ENCODE results near the gene PRDM15.

The PRDM15 gene

DNA sequence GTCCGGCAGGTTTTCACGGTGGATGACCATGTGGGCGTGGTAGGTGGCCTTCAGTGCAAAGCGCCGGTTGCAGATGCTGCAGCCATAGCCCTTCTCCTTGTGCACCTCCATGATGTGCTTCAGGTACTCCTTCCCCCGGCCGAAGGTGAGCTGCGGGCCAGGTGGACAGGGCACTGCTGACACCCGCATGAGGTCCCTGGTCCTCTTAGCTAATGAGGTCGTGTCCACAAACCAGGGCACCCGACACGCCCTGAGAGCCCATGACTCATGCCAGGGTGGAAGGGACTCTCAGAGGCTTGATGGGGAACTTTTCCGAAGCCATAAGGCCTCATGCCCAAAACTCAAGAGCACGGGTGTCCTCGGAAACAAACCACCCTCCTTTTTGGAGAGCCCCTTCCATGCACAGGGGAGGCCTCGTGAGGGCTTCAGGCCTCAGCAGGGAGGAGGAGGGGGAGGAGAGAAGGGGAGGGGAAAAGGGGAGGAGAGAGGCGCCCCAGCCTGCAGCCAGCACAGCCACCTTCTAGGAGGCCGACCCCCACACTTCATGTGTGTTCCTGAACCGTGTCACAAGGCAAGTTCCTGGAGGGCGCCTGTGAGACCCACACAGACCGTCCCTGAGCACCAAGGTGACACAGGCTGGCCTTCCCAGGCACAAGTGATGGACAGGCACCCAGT is 57.9 kb downstream of the PRDM15 start:
- no peak for DNase-seq

DNA sequence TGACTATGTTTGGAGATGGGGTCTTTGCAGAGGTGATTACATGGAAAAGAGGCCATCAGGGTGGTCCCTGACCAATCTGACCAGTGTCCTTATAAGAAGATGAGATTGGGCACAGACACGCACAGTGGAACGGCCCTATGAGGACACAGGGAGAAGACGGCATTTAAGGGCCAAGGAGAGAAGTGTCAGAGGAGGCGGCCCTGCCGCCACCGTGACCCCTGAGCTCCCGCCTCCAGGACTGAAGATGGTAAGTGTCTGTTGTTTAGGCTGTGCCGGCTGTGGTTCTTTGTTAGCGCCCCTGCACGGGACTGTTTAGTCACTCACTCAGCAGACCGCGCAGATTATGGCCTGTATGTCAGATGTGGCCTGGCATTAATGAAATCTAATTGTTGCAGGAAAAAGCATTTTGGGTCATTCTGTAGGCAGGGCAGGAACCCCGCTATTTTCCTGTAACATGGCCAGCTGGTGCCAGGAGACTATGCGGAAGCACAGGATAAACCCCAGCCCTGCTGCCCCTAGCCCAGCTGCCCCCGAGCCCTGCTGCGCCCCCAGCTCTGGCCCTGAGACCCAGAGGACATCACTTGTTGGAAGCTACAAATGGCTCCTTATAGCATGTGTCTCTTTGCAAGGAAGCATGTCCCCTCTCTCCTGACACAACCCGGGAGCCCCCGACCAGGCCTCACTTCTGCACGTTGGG is 58.6 kb downstream of the PRDM15 start:
- DNase-seq = no peak

DNA sequence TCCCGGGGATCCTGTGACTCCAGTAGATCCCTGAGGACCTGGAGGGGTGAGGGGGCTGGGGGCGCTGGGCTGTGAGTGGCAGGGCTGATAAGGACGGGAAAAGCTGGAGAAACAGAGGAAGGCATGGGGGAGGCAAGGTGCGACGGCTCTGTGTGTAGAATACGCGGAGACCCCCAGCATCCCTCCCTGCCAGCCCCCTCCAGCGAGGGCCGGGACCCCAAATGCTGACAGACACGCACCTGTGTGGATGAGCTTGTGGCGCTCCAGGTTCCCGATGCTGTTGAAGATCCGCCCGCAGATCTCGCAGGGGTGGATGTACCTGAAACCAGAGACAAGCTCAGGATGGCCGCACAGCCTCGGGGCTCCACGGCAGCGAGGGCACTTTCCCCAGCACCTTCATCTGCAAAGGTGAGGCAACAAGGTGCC is 59.3 kb downstream of the PRDM15 start:
- no peak for DNase-seq

DNA sequence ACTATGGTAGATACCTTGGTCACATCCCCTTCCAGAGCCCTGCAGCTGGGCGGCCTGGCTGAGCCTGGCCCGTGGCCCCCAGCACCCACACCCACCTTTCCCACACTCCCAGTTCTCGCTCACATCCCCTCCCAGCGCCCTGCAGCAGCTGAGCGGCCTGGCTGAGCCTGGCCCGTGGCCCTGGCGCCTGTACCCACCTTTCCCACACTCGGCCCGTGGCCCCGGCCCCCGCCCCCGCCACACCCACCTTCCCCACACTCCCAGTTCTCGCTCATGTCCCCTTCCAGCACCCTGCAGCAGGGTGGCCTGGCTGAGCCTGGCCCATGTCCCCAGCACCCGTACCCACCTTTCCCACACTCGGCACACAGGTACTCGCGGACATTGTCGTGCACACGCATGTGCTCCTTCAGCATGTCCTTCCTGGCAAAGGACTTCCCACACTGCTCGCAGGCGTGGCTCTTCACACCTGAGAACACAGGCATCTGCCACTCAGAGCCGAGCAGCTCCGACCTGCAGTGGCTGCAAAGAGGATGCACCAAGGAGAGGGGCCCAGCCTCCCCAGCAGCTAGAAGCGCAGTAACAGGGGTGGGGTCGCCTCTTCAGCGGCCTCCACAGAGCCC is 59.8 kb downstream of the PRDM15 start:
- DNase-seq = no peak

DNA sequence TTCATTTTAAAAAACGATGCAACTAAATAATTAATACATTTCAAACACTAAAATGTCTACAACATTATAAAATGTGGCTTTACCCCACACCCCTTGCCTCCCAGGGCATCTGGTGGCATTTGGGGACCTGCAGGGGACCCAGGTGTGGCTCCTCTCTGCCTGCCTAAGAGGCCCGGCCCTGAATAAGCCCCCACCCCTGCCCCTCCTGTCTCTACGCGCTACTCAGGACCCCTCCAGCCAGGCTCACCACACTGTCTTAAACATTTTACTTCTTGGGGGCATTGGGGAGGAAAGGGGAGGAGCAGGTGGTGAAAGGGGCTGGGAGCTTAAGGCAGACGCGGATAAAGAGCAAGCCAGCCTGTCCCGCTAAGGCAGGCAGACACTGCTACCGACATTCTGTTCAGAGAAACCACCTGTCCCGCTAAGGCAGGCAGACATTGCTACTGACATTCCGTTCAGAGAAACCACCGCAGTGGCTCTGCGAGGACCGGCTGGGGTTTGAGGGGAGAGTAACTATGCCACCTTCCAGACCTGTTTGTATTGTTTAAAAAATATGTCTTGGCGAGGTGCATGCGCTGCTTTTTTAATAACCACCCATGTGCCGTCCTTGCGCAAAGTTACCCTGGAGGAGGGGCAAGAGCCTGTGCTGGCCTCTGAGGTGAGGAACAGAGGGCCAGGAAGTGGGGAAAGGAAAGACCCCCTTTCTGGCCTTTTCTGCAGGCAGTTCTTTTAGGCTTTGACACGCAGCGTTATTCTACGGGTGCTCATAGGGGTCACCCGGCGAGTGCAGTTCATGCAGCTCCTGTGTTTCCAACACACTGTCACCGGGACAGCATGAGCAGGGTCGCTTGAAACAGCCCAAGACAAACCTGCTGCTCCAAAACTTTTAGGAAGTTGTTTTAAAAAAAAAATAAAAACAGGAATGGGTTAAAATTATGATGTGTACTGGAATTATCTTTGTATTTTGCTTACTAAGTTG is 61.0 kb downstream of the PRDM15 start:
- no peak for DNase-seq

DNA sequence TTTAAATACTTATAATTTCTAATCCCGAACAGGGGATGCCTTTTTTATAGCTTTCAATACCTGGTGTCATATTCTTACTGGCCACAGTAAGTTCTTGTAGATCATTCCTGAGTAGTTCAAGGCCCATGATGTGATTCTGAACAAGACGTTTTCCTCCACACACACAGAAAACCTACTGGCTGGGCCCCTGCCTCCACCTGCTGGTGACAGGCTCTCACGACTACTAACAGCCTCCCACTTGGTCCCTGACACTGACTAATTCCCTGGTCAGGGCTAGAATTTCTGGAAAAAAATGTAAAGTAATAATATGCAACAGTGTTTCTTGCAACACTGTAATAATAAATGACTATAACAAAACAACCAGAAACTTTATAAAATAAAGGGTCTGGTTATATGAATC is 61.9 kb downstream of the PRDM15 start:
- DNase-seq = peak; percentile 29

DNA sequence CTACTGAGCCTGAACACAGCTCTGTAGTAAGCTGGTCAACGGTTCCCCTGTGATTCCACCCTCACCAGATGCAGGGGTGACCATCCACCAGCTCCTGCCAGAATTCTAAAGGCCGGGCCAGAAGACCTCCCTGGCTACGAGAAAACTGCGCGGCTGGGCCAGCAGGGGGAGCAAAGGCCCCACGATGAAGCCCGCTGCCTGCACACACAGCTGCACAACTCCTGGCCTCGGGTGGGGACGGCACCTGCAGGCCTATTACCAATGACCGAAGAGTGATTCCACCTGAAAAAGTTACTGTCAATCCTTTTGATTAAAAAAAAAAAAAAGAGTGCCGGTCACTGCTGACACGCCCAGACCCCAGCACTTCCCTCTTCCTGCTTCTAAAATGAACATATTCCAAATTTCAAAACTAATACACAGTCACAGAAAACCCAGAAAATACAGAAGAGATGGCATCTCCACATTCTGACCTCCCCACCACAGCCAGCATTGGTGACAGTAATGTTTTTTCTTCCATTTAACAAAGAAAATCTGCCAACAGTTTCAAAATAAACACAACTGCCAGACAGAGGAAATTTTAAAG is 62.5 kb downstream of the PRDM15 start:
- DNase-seq = peak; percentile 68

DNA sequence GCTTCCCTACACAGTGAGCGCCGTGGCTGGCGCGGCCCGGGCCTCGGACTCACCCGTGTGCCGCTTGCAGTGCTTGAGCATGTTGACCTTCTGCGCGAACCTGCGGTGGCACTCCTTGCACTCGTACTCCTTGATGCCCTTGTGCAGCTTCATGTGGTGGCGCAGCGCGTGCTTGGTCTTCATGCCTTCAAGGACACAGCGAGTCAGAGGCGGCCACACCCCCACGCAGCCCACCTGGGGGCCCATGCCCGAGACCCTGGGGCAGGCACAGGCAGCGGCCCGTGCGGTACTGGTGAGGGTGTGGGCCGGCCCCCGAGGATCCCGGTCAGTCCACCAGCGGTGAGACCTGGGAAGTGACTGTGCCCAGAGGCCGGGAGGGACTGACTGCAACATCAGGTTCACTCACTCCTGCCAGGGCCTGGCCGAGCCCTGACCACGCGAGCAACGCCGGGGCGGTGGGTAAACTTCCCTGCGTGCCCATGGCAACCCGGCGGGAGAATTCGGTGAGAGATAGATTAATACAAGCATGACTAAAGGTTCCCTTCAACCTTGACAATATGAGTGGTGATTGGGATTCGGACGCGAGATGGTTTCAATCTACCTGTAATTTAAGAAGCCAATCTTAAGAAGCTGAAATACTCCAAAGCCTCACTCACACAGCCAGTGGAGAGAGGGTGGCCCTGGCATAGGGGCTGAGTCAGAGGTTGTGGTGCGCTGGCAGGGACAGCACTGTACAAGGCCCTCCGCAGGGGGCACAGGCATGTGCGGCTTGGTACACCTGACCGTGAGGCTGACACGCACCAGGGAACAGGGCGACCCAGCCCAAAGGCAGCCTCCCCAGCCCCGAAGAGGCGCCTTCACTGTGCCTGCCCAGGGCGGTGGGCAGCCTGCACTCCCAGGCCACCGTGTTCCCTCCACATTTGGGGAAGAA is 63.2 kb downstream of the PRDM15 start:
- DNase-seq = no peak

DNA sequence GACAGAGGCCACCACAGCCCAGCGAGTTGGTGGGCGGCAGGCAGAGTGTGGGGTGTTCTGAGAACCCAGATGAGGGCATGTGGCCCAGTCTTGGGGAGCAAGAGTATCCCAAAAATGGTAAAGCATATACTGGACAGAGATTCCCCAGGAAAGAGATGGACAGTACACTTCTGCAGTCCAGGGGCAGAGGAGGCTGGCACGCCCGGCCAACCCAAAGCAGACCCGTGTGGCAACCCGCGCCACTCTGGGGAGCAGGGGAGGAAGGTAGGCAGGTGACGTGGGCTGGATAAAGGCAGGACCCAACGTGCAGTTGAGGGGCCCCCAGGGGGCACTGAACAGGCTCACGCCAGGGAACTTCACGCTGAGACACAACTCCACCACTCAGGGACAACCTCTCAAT is 65.9 kb downstream of the PRDM15 start:
- DNase-seq = no peak

DNA sequence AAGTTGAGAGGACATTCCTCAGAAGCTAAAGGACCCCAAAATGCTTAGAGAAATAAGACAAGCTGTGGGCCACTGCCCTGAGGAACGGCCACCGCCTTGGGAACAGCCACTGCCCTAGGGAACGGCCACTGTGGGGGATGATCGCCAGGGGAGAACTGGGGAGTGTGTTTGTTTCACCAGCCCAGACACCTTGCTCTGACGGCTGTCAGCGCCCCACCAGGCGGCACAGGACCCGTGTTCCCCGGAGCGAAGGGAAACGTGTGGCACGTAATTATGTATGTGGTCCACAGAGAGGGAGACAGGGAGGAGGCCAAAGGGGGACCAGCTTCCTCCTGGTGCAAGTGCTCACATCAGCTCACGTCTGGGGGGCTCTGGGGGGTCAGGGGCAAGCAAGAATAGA is 66.5 kb downstream of the PRDM15 start:
- DNase-seq = no peak

DNA sequence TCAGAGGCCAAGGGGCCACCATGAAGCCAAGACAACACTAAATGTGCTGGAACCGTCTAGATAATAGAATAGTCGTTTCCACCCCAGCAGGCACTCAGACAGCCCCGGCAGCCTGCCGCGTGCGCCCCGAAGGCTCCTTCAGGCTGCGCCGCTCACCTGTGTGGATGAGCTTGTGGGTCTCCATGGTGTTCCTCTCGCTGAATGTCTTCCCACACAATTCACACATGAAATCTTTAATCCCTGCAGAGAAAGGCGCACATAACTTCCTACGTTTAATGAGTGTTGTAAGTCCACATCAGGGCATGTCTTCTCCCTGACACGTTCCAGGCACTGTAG is 68.6 kb downstream of the PRDM15 start:
- no peak for DNase-seq

DNA sequence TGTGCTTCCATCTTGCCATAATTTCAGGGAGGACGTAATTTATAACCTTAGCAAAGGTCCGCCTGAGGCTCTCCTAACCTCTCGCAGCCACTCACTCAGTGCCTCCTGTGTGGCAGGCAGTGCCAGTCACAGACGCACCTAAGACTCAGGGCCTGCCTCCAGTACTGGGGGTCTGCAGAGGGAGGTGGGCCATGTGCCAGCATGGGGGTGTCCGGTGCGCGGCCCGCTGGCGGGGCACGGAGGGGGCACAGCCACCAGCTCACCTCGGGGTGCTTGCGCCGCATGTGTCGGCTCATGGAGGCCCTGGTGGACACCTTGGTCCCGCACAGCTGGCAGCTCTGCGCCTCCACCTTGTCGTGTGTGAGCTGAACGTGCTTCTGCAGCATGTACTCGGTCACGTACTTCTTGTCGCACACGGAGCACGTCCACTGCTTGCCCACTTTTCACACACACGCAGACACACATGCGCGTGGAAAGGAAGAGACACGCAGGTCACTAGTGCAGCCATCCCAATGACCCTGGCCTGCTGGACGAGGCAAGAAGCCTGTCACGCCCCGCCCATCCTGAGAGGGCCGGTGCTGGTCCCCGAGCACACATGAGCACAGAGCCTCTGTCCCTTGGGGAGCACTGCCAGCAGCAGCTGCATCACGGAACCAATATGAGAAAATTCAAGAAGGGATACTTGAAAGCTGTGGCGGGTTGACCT is 69.1 kb downstream of the PRDM15 start:
- no peak for DNase-seq

DNA sequence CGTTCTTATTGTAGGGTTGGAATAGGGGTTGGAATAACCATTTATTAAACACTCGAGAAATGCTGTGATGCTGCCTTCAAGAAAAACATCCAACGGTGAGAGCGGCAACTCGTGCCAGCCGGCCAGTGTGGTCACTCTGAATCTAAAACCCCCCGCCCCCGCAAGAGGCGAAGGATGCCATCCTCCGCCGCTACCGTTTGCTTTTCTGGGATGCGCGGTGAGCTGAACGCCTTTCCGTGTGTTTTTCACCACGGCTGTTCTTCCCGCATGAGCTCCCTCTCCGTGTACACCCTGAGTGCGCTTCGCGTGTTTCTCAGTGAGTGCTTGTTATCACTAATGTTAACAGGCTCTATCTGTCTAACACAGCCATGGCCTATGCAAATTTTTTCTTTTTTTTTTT is 70.3 kb downstream of the PRDM15 start:
- DNase-seq = no peak

DNA sequence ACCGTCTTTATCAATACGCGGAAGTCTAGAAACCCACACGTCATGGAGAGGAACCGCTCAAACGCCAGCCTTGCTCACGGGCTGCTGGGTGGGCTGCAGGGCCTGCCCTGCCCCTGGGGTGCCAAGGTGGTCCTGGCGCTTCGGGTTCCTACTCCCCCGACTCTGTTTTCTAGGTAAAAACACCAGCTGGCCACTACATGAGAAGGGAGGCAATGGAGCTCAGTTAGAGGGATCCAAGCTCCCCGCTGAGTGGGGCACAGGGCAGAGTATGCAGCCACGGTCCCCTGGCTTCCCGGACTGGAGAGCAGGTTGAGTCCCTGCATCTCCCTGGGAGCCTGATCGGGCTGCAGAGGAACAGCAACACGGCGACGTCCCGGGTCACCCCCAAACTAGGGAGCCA is 71.0 kb downstream of the PRDM15 start:
- no peak for DNase-seq

DNA sequence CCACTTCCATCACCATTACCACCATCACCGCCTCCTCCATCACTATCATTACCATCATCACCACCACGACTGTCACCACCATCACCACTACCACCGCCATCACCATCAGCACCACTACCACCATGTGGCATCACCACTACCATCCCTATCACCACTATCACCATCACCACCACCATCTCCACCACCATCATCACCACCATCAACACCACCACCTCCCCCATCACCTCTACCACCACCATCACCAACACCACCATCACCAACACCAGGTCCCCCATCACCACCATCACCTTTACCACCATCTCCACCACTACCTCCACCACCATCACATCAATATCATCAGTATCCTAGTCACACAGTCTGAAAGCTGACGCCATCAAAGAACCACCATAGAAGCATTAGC is 72.4 kb downstream of the PRDM15 start:
- DNase-seq = no peak

DNA sequence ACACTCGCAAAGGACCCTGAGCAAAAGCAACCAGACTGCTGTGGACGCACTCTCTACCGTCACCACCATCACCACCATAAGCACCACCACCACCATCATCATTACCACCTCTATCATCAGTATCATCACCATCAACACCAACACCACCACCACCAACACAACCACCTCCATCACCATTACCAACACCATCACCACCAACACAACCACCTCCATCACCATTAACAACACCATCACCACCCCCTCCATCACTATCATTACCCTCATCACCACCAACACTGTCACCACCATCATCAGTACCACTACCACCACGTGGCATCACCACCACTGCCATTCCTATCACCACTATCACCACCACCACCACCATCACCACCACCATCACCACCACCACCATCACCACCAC is 73.5 kb downstream of the PRDM15 start:
- DNase-seq = no peak

DNA sequence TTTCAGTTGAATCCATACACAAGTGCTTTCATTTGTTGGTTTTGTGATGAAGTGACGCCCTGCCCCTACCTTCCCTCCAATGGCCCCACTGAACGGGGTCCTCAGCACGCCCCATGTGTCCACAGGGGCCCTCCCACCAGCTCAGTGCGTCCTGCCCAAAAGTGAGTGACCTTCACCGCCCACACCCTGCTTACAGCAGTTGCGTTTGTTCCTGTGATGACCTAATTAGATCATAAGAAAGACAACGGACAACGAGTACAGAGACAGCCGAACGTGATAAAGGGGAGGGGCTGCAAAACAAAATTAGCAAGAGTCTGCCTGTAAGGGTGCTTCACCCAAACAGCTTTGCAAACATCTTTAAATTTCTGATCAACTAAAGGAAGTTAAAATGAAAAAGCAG is 74.1 kb downstream of the PRDM15 start:
- DNase-seq = no peak

DNA sequence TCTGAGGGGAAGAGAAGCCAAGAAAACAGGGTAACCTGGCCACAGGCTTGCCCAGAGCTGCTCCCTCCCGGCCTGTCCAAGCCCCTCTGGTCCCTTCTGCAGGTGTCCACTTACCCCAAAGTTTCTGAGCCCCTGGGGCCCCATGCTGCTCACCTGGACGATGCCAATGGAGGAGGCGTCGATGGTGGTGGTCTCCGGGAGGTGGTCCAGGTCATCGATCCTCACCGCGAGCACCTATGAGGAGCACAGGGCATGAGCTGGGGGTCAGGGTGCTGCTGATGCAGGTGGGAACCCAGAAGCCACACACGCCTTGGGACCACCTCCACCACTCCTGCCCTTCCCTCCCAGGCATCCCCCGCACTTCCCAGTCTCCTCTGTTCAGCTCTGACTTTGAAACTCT is 74.8 kb downstream of the PRDM15 start:
- DNase-seq = no peak

DNA sequence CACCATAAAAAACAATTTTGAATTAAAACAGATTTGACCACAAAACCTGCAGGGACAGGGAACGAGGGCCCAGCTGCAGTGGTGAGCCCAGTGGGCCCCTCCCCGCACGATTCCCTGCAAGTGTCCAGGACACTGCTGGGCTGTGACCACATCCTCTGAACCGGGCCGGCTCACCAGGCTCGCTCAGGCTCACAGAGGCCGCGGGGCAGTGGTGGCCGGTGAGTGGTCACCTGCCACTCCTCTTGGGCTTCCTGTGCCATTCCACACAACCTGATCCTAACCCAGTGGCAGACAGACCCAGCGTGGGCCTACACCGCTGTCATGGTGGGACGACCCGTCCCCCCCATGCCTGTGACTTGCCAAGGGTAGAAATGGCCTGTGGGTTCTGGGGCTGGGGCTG is 75.8 kb downstream of the PRDM15 start:
- DNase-seq = no peak

DNA sequence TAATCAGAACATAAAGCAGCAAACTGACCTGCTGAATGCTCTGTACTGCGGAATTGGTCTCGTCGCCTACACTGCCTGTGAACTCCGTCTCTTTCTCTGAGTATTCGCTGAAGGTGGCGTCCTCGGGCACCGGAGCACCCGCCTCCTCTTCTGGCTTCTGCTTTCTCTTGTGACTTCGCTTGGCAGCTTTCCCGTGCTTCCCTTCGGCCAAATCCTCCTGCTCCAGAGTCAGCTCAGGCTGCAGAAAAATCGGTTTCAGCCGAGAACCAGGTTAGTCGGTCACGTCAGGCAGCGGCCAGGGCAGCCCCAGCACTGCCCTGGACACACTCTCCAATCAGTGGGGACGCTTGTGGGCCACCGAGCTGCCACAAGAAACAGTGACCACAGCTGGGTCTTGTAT is 76.5 kb downstream of the PRDM15 start:
- DNase-seq = no peak

DNA sequence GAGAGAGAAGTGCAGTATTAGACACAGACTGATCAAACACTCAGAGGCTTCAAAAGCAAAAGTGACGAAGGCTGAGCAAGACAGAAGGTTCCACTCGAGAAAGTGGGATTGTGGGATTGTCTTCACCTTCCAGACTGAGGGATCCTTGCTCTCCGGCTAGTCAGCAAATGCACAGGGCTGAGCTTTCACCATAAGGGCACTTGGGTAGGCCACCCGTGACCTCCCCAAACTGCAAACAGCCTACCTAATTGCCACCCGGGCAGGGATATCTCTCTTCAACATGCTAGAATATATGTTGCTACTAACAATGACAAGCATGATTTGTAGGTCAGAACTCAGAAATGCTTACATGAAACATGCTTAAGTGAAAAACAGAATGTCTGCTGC is 77.0 kb downstream of the PRDM15 start:
- no peak for DNase-seq

Data from activated T-cell treated with anti-CD3 and anti-CD28 coated beads, Interleukin-2, amount 50 U/mL, for 1 hour (primary cell).